GM12878 (cell line): ENCODE results near the gene OPCML. TPM values are rescaled to one million over a fixed set of nuclear protein-coding genes. Genes with fewer than 3 reads are reported as not detected.

Experiments
- BHLHE40 ChIP-seq, 2 experiments: fragments of 450-650 bp in 1 of 2; IDR thresholded peaks; 2 replicates each; pipeline ENCODE4 v1.6.1; 2011 to 2017; ENCODE audit warnings: low read depth in 2 of 2, borderline replicate concordance in 1 of 2, improper control_type of control experiment in 1 of 2, low read length in 1 of 2, mild to moderate bottlenecking in 1 of 2
- BMI1 ChIP-seq: fragments of 450-650 bp; IDR thresholded peaks from 2 replicates; pipeline ENCODE4 v1.6.1; 2016; ENCODE audit warnings: mild to moderate bottlenecking, moderate library complexity, borderline replicate concordance
- CBX5 ChIP-seq: sonication (generic); IDR thresholded peaks from 2 replicates; pipeline ENCODE4 v1.6.1; 2016; ENCODE audit warnings: low read depth, moderate library complexity, mild to moderate bottlenecking, inconsistent platforms
- CTCF ChIP-seq, 3 experiments: IDR thresholded peaks in 2 of 3; conservative IDR thresholded peaks in 1 of 3; 2 replicates each; pipeline ENCODE4 v1.5.1; 2011; ENCODE audit warnings: low read depth in 3 of 3, low read length in 3 of 3, mild to moderate bottlenecking in 3 of 3, control low read depth in 2 of 3, moderate library complexity in 2 of 3, inconsistent platforms in 1 of 3, mixed read lengths in 1 of 3; ENCODE audit not compliant: control insufficient read depth in 2 of 3, insufficient read depth in 1 of 3; ENCODE audit errors: extremely low read depth in 1 of 3
- E4F1 ChIP-seq: fragments of 450-650 bp; IDR thresholded peaks from 2 replicates; pipeline ENCODE4 v1.6.1; 2018; ENCODE audit warnings: borderline replicate concordance, mild to moderate bottlenecking; ENCODE audit not compliant: partially characterized antibody
- EGR1 ChIP-seq, 2 experiments: IDR thresholded peaks; 1 replicate in 1 of 2; 2 replicates in 1 of 2; pipeline ENCODE4 v1.6.1; 2011 to 2012; ENCODE audit warnings: low read depth in 2 of 2, low read length in 2 of 2, borderline replicate concordance in 1 of 2, mild to moderate bottlenecking in 1 of 2, moderate library complexity in 1 of 2
- EZH2 ChIP-seq: IDR thresholded peaks from 2 replicates; pipeline ENCODE4 v1.6.1; 2012; ENCODE audit warnings: low read depth, mild to moderate bottlenecking, control low read depth, inconsistent platforms, low read length, borderline replicate concordance; ENCODE audit not compliant: control insufficient read depth
- HDAC2 ChIP-seq: fragments of 200-600 bp; sonication (generic); IDR thresholded peaks from 2 replicates; pipeline ENCODE4 v1.6.1; 2017
- KDM1A ChIP-seq: fragments of 200-600 bp; sonication (generic); IDR thresholded peaks from 2 replicates; pipeline ENCODE4 v1.6.1; 2016; ENCODE audit warnings: borderline replicate concordance
- LARP7 ChIP-seq: fragments of 450-650 bp; IDR thresholded peaks from 2 replicates; pipeline ENCODE4 v1.6.1; 2017; ENCODE audit warnings: mild to moderate bottlenecking
- MEF2A ChIP-seq: IDR thresholded peaks from 2 replicates; pipeline ENCODE4 v1.6.1; 2011; ENCODE audit warnings: low read depth, mild to moderate bottlenecking, low read length, moderate library complexity; ENCODE audit not compliant: insufficient read depth
- MTA2 ChIP-seq: fragments of 450-650 bp; IDR thresholded peaks from 2 replicates; pipeline ENCODE4 v1.6.1; 2016; ENCODE audit warnings: low read depth, mild to moderate bottlenecking, moderate library complexity
- MXI1 ChIP-seq: fragments of 150-350 bp; IDR thresholded peaks from 2 replicates; pipeline ENCODE4 v1.6.1; 2011; ENCODE audit warnings: low read depth, mild to moderate bottlenecking, inconsistent platforms, low read length, improper control_type of control experiment
- MYC ChIP-seq: IDR thresholded peaks from 2 replicates; pipeline ENCODE4 v1.6.1; 2011; ENCODE audit warnings: mild to moderate bottlenecking, low read length, moderate library complexity, inconsistent platforms; ENCODE audit not compliant: insufficient read depth, insufficient replicate concordance, insufficient read length, severe bottlenecking
- POLR2AphosphoS2 ChIP-seq: IDR thresholded peaks from 2 replicates; pipeline ENCODE4 v1.6.1; 2011; ENCODE audit warnings: low read depth, mild to moderate bottlenecking, low read length, improper control_type of control experiment, moderate library complexity
- RAD21 ChIP-seq: IDR thresholded peaks from 2 replicates; pipeline ENCODE4 v1.6.1; 2011; ENCODE audit warnings: mild to moderate bottlenecking, low read depth, low read length, moderate library complexity; ENCODE audit not compliant: insufficient read depth
- RCOR1 ChIP-seq: conservative IDR thresholded peaks from 2 replicates; pipeline ENCODE4 v1.6.1; 2012; ENCODE audit warnings: low read depth, low read length, improper control_type of control experiment
- RUNX3 ChIP-seq: IDR thresholded peaks from 2 replicates; pipeline ENCODE4 v1.6.1; 2012; ENCODE audit warnings: low read length, inconsistent platforms
- SREBF2 ChIP-seq: IDR thresholded peaks from 2 replicates; pipeline ENCODE4 v1.6.1; 2012; ENCODE audit warnings: mild to moderate bottlenecking, low read length
- STAT3 ChIP-seq: IDR thresholded peaks from 2 replicates; pipeline ENCODE4 v1.6.1; 2011; ENCODE audit warnings: low read depth, low read length, improper control_type of control experiment
- SUPT20H ChIP-seq: IDR thresholded peaks from 2 replicates; pipeline ENCODE4 v1.6.1; 2011; ENCODE audit warnings: low read depth, mild to moderate bottlenecking, low read length, moderate library complexity, borderline replicate concordance; ENCODE audit not compliant: control insufficient read depth
- TCF3 ChIP-seq: IDR thresholded peaks from 2 replicates; pipeline ENCODE4 v1.6.1; 2012; ENCODE audit warnings: low read depth, mild to moderate bottlenecking, low read length, borderline replicate concordance; ENCODE audit not compliant: insufficient read depth
- ZNF622 ChIP-seq: fragments of 450-650 bp; IDR thresholded peaks from 2 replicates; pipeline ENCODE4 v1.6.1; 2017; ENCODE audit warnings: mild to moderate bottlenecking, inconsistent platforms
- polyA plus RNA-seq, 11 experiments: library from polyadenylated mRNA; depleted of rRNA in 4 of 11; unstranded in 6 of 11; stranded (reverse) in 5 of 11; fragments of >200 nt; fragmentation: Nextera tagmentation in 4 of 11; fragmentation: Illumina TruSeq in 1 of 11; extraction: Ambion mirVana in 4 of 11; extraction: Trizol in 1 of 11; gene quantifications; 1 replicate in 1 of 11; 2 replicates in 10 of 11; pipeline versions ENCODE4 v1.2.1 to v1.2.3, GENCODE V29; 2011 to 2016; ENCODE audit warnings: inconsistent platforms in 2 of 11, missing spikeins in 2 of 11, low read depth in 1 of 11
- total RNA-seq, 4 experiments: library from RNA; depleted of rRNA in 3 of 4; stranded (reverse); fragments of >200 nt in 3 of 4; fragmentation: Illumina TruSeq in 1 of 4; extraction: Trizol in 1 of 4; gene quantifications; 2 replicates each; pipeline versions ENCODE4 v1.2.1 to v1.2.3, GENCODE V29; 2013 to 2021
- TF ChIP-seq, protein P1 (sequence below): IDR thresholded peaks from 2 replicates; pipeline ENCODE4 v1.6.1; 2011; ENCODE audit warnings: low read depth, mild to moderate bottlenecking, low read length, moderate library complexity, borderline replicate concordance; ENCODE audit errors: extremely low read depth
- TF ChIP-seq, protein P2 (sequence below): IDR thresholded peaks from 2 replicates; pipeline ENCODE4 v1.6.1; 2012; ENCODE audit warnings: low read length, inconsistent platforms

The OPCML gene
- total and polyA plus RNA-seq, 10 of the 15 experiments (the other 5 are each of a cell fraction or from before 2014, with no cell fraction given) = 0.84 TPM; not detected in 9

DNA sequence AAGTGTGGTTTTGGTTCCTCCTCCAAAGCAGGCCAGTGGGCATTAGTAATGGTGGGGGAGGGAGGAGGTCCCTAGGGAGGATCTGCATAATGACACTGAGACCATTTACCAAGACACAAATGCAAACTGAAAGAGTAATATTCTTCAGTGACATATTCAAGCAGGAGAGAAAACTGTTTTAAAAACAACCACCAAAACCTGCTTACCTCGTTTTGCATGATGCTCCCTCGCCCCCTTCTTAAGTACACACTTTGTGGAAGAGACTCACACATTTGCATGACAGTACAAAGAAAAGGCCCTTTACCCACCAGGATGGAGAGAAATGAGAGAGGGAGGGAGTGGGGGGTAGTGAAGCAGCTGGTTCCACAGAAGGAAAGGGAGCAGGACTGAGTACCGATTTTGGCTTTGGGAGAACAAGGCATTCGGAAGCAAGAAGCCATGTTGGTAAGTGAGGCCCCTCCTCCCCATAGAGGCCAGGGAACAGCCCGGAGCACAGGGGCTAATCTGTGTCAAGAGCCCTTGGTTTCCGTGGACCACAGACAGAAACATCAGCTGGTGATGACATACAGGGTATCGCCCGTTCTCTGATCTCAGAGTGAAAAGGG, 13.0 kb upstream of the OPCML start (continued):
- TF ChIP-seq BHLHE40 (IDR thresholded peaks at IDR 0.05; ENCODE audit: borderline replicate concordance in 1 of 2, low read depth in 2 of 2, low read length in 1 of 2) = 0 out of 4 replicates have a peak, but pooled peaks of 1 of the 2 experiments have one; percentile 15
- TF ChIP-seq, protein P1, sequence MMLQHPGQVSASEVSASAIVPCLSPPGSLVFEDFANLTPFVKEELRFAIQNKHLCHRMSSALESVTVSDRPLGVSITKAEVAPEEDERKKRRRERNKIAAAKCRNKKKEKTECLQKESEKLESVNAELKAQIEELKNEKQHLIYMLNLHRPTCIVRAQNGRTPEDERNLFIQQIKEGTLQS = no peak
- no peak for TF ChIP-seq ZNF622
- TF ChIP-seq RAD21 = no peak
- TF ChIP-seq, protein P2, sequence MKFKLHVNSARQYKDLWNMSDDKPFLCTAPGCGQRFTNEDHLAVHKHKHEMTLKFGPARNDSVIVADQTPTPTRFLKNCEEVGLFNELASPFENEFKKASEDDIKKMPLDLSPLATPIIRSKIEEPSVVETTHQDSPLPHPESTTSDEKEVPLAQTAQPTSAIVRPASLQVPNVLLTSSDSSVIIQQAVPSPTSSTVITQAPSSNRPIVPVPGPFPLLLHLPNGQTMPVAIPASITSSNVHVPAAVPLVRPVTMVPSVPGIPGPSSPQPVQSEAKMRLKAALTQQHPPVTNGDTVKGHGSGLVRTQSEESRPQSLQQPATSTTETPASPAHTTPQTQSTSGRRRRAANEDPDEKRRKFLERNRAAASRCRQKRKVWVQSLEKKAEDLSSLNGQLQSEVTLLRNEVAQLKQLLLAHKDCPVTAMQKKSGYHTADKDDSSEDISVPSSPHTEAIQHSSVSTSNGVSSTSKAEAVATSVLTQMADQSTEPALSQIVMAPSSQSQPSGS = no peak
- TF ChIP-seq POLR2AphosphoS2 = no peak
- TF ChIP-seq RCOR1 = no peak
- no peak for TF ChIP-seq MYC
- TF ChIP-seq SUPT20H = no peak
- TF ChIP-seq MXI1 = no peak
- TF ChIP-seq STAT3 = no peak
- no peak for TF ChIP-seq EGR1 (IDR thresholded peaks at IDR 0.05; ENCODE audit: borderline replicate concordance in 1 of 2, low read depth in 2 of 2, low read length in 2 of 2)
- TF ChIP-seq HDAC2 = no peak
- no peak for TF ChIP-seq MEF2A
- no peak for TF ChIP-seq EZH2
- TF ChIP-seq KDM1A = no peak
- TF ChIP-seq SREBF2 = no peak
- TF ChIP-seq BMI1 = no peak
- no peak for TF ChIP-seq CTCF (IDR thresholded peaks at IDR 0.05 in 2 of 3, conservative IDR thresholded peaks at IDR 0.05 in 1 of 3; ENCODE audit: control insufficient read depth in 2 of 3, extremely low read depth in 1 of 3, insufficient read depth in 1 of 3, low read depth in 3 of 3, low read length in 3 of 3)
- no peak for TF ChIP-seq E4F1
- no peak for TF ChIP-seq CBX5
- TF ChIP-seq LARP7 = no peak
- no peak for TF ChIP-seq MTA2
- TF ChIP-seq TCF3 = no peak
- TF ChIP-seq RUNX3 = peak; percentile 18; the same call in 1 of the 2 replicates
